Measurements from ENCODE around the gene BEAN1.

DNA sequence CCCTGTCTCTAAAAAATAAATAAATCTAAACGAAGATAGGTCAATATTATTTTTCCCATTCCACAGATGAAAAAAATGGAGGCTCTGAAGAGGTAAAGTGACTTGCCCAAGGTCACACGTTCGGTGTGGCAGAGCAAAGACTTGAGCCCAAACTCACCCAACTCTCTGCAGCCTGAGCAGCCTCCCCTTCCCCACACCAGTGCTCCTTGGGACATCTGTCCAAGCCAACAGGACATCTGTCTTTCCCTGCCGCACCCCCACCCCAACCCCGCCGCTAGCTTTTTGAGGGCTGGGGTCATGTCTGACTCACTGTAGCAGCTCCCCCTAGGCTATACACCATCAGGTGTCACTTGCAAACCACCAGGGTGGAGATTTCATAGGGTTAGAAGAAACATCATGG is 5.2 kb upstream of the BEAN1 start:
- TF ChIP-seq, protein P1, sequence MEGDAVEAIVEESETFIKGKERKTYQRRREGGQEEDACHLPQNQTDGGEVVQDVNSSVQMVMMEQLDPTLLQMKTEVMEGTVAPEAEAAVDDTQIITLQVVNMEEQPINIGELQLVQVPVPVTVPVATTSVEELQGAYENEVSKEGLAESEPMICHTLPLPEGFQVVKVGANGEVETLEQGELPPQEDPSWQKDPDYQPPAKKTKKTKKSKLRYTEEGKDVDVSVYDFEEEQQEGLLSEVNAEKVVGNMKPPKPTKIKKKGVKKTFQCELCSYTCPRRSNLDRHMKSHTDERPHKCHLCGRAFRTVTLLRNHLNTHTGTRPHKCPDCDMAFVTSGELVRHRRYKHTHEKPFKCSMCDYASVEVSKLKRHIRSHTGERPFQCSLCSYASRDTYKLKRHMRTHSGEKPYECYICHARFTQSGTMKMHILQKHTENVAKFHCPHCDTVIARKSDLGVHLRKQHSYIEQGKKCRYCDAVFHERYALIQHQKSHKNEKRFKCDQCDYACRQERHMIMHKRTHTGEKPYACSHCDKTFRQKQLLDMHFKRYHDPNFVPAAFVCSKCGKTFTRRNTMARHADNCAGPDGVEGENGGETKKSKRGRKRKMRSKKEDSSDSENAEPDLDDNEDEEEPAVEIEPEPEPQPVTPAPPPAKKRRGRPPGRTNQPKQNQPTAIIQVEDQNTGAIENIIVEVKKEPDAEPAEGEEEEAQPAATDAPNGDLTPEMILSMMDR (IDR thresholded peaks at IDR 0.05) = no peak
- TF ChIP-seq POLR2A (IDR thresholded peaks at IDR 0.05) = no peak

All from Peyer's patch (tissue), 4 donors.